ENCODE results near the gene CDH23. TPM values are rescaled to one million over a fixed set of nuclear protein-coding genes. Genes with fewer than 3 reads are reported as not detected.

The CDH23 gene
- polyA plus RNA-seq, 1 donor (not counting 4 experiments of a cell fraction or from before 2014, with no cell fraction given) = 0.01 TPM

DNA sequence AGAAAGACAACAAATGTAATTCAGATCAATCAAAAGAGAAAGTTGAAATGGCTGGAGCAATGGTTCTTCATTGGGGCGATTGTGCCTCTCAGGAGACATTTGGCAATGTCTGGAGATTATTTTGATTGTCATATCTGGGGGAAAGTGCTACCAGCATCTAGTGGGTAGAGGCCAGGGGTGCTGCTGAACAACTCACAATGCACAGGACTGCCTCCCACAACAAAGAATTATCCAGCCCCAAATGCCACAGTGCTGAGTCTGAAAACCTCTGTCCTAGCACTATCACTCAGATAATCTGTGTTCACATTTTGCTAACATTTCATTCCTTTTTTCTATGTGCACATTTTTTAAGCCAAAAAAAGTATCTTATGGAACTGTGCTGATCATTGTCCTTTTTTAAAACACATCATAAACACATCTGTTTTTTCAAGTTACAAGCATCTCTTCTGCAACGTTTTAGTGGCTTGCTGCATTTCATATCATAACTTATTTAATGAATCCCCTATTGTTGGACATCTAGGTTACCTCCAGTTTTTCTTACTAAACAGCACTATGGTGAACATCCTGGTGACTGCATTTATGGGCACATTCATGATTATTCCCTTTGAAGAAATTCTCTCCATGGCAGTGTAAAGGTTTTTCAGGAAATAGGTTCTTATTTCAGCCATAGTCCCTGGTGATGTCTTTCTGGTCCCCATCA lies 208.7 kb downstream of the CDH23 start:
- Histone ChIP-seq H3K4me3 (ENCODE audit: control insufficient read depth in 2 of 3, extremely low read depth in 1 of 3, insufficient read depth in 2 of 3, low read depth in 1 of 3, low read length in 3 of 3) (no peak overlapping the region), H3K36me3 (ENCODE audit: control insufficient read depth in 2 of 2, extremely low read depth in 1 of 2, insufficient read depth in 2 of 2, low read length in 2 of 2) (no peaks in the 10 kb centered on the region)
- dilution Hi-C loops (cut with MboI; ENCODE audit: extremely low pct_ligation_motif_present, low sequenced_read_pairs) = no loop called here

GRCh38 chr10:71606257-71607081 lies 209.7 kb downstream of the CDH23 start:
- FAIRE-seq (no peak), DNase-seq (ENCODE audit: low read depth, low spot score) (no peak)
- Histone ChIP-seq H4K20me1 (ENCODE audit: control insufficient read depth, extremely low read depth, insufficient read depth, low read length) (no peaks in the 10 kb centered on the region), H3K27ac (ENCODE audit: control insufficient read depth, insufficient read depth, low read length) (no peak overlapping the region), H3K79me2 (ENCODE audit: control insufficient read depth, insufficient read depth, low read length) (no peaks in the 10 kb centered on the region), H2AFZ (ENCODE audit: control insufficient read depth, low read length) (no peak overlapping the region), H3K27me3 (ENCODE audit: control insufficient read depth, extremely low read depth, insufficient read depth, low read length) (peaks cover 3% of the 10 kb centered on the region), H3K9ac (ENCODE audit: control insufficient read depth, extremely low read depth, insufficient read depth, low read length) (no peak overlapping the region), H3K4me1 (ENCODE audit: control insufficient read depth, extremely low read depth, insufficient read depth, low read length) (no peaks in the 10 kb centered on the region), H3K9me1 (ENCODE audit: control insufficient read depth, extremely low read depth, insufficient read depth, low read length) (no peaks in the 10 kb centered on the region), H3K4me2 (ENCODE audit: control insufficient read depth, extremely low read depth, insufficient read depth, low read depth, low read length) (no peak overlapping the region), H3K36me3 (ENCODE audit: control insufficient read depth in 2 of 2, extremely low read depth in 1 of 2, insufficient read depth in 2 of 2, low read length in 2 of 2) (no peaks in the 10 kb centered on the region), H3K9me3 (ENCODE audit: control insufficient read depth, low read depth, low read length) (no peaks in the 10 kb centered on the region), H3K4me3 (ENCODE audit: control insufficient read depth in 2 of 3, extremely low read depth in 1 of 3, insufficient read depth in 2 of 3, low read depth in 1 of 3, low read length in 3 of 3) (no peak overlapping the region)
- dilution Hi-C loops (cut with MboI; ENCODE audit: extremely low pct_ligation_motif_present, low sequenced_read_pairs) = no loop called here
- no peak for TF ChIP-seq EZH2 (IDR thresholded peaks at IDR 0.05; ENCODE audit: low read length)
- TF ChIP-seq, protein P1, sequence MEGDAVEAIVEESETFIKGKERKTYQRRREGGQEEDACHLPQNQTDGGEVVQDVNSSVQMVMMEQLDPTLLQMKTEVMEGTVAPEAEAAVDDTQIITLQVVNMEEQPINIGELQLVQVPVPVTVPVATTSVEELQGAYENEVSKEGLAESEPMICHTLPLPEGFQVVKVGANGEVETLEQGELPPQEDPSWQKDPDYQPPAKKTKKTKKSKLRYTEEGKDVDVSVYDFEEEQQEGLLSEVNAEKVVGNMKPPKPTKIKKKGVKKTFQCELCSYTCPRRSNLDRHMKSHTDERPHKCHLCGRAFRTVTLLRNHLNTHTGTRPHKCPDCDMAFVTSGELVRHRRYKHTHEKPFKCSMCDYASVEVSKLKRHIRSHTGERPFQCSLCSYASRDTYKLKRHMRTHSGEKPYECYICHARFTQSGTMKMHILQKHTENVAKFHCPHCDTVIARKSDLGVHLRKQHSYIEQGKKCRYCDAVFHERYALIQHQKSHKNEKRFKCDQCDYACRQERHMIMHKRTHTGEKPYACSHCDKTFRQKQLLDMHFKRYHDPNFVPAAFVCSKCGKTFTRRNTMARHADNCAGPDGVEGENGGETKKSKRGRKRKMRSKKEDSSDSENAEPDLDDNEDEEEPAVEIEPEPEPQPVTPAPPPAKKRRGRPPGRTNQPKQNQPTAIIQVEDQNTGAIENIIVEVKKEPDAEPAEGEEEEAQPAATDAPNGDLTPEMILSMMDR (optimal IDR thresholded peaks at IDR 0.05 in 1 of 3, IDR thresholded peaks at IDR 0.05 in 1 of 3, conservative IDR thresholded peaks at IDR 0.05 in 1 of 3; ENCODE audit: extremely low read depth in 1 of 3, insufficient read depth in 2 of 3, low read length in 3 of 3) = no peak

More for the DNA sequence above, 208.7 kb downstream of the CDH23 start:
- DNase-seq (ENCODE audit: low read depth, low spot score) (no peak), FAIRE-seq (no peak)
- H2AFZ ChIP-seq (ENCODE audit: control insufficient read depth, low read length) = no peak overlapping the region
- H3K9me3 ChIP-seq (ENCODE audit: control insufficient read depth, low read depth, low read length) = no peaks in the 10 kb centered on the region
- no peak overlapping the region for H3K27ac ChIP-seq (ENCODE audit: control insufficient read depth, insufficient read depth, low read length)
- no peak overlapping the region for H3K9ac ChIP-seq (ENCODE audit: control insufficient read depth, extremely low read depth, insufficient read depth, low read length)
- no peak overlapping the region for H3K4me2 ChIP-seq (ENCODE audit: control insufficient read depth, extremely low read depth, insufficient read depth, low read depth, low read length)
- H3K79me2 ChIP-seq (ENCODE audit: control insufficient read depth, insufficient read depth, low read length) = no peaks in the 10 kb centered on the region
- no peaks in the 10 kb centered on the region for H3K4me1 ChIP-seq (ENCODE audit: control insufficient read depth, extremely low read depth, insufficient read depth, low read length)
- H3K9me1 ChIP-seq (ENCODE audit: control insufficient read depth, extremely low read depth, insufficient read depth, low read length) = no peaks in the 10 kb centered on the region
- no peak for TF ChIP-seq EZH2 (IDR thresholded peaks at IDR 0.05; ENCODE audit: low read length)
- TF ChIP-seq, protein P1 (optimal IDR thresholded peaks at IDR 0.05 in 1 of 3, IDR thresholded peaks at IDR 0.05 in 1 of 3, conservative IDR thresholded peaks at IDR 0.05 in 1 of 3; ENCODE audit: extremely low read depth in 1 of 3, insufficient read depth in 2 of 3, low read length in 3 of 3) = no peak
- no peaks in the 10 kb centered on the region for H4K20me1 ChIP-seq (ENCODE audit: control insufficient read depth, extremely low read depth, insufficient read depth, low read length)
- peaks cover 3% of the 10 kb centered on the region for H3K27me3 ChIP-seq (ENCODE audit: control insufficient read depth, extremely low read depth, insufficient read depth, low read length)
